ENCODE data around the gene ZNF737.
"Not testable (repeated sequence)": the region's sequence is repeated elsewhere in the genome, so short reads cannot be mapped to it uniquely, and the experiment has no call there.

Gene ZNF737

GRCh38 chr19:20565321-20566018 is at the start of gene ZNF737:
Gene ZNF737, minus strand, starts transcription at chr19:20565781. Its CDS starts 141 bp downstream, at chr19:20565640.
- DNase-seq, result peak; percentile 92

- not testable (repeated sequence) for DNase-seq
These were observed 49.4 kb upstream of the ZNF737 start for GRCh38 chr19:20614971-20615370.

GRCh38 chr19:20612711-20613316 is 47.2 kb upstream of the ZNF737 start:
- DNase-seq, result no peak

- DNase-seq, result no peak
These were observed 46.3 kb upstream of the ZNF737 start for GRCh38 chr19:20611866-20612265.

GRCh38 chr19:20607943-20608342 is 42.4 kb upstream of the ZNF737 start:
- DNase-seq, result no peak

GRCh38 chr19:20558571-20558970 is 7.0 kb downstream of the ZNF737 start:
- no peak for DNase-seq

GRCh38 chr19:20558011-20558410 is 7.6 kb downstream of the ZNF737 start:
- DNase-seq, result no peak

GRCh38 chr19:20544667-20545333 is 20.8 kb downstream of the ZNF737 start:
- DNase-seq, result not testable (repeated sequence)

- DNase-seq, result not testable (repeated sequence)
These were observed 35.3 kb downstream of the ZNF737 start for GRCh38 chr19:20530303-20530702.

- no peak for DNase-seq
These were observed 52.2 kb downstream of the ZNF737 start for GRCh38 chr19:20513189-20513904.

- no peak for DNase-seq
These were observed 62.1 kb downstream of the ZNF737 start for GRCh38 chr19:20503476-20503875.

All from activated naive CD4-positive, alpha-beta T cell treated with anti-CD3 and anti-CD28 coated beads, Interleukin-2, amount 50 U/mL, for 16 hours (primary cell).